Urothelium cell line (cell line): ENCODE data around the gene FAM199X.
A peak's percentile ranks its signal among the peaks of the same experiment; 100 is the strongest.

Source experiments
- DNase-seq: peaks from one replicate; pipeline ENCODE4 v3.0.0; 2011; ENCODE audit warnings: low spot score, mixed read lengths
- FAIRE-seq: peaks from 2 replicates; lab custom pipeline; 2011; peaks lifted over from hg19 to GRCh38; lab: Jason Lieb, UNC

Gene FAM199X

DNA sequence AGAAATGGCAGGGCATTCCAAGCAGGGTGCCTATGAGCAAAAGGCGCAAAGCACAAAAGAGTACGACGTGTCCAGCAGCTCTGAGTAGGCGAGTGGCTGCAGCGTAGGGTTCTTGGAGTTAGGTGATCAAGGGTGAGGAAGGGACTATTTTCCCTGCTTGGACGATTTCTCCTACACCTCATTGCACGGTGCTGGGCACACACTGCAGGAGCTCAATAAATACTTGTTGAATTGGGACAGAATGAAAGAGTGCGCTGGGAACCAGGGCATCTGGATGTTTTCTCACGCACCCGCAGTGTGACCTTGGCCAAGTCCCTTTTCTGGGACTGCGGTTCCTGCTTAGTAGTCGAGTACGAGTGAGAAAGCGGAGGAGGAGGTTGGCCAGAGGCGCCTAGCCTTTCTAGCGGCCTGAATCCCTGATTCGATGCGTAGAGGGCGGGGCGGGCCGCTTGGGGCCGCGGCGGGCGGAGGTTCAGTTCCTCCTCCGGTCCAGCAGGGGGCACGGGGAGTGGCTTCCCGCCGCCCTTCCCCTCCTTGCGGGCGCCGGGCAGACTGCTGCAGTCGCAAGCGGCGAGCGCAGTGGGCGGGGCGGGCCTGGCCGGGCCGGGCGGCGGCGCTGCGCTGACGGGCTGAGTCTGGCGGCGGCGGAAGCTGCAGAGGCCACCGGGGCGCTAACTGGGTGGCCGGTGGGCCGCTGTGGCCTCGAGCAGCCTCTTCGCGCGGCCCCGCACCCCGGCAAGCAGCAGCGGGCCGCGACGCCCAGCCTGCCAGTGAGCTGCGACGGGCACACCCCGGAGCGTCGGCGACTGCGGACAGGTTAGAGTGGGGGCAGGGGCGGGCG lies at the start of gene FAM199X:
FAM199X (plus strand) TSS at position 560 of the 841 bp plus-strand sequence. CDS start 333 bp downstream, outside the sequence.
- FAIRE-seq, result no peak
- DNase-seq, result peak; percentile 82

DNA sequence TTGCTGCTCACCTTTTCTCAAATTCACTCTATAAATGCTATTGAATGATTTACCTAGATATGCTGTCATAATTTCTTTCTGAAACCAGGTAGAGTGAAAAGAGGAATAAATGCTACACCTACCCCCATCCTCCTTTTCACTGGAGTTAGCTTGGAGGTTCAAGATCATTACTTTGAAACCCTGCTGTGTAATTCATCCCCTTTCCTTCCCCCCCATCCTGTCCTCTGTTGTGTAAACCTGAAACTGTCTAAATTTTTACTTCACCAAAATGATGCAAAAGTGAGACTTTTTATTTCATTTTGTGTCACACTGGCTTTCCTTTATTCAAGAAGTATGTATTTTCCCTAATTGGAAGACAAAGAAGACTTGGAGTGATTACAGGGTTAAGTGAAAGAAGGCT lies 48.5 kb upstream of the FAM199X start:
- no peak for FAIRE-seq

DNA sequence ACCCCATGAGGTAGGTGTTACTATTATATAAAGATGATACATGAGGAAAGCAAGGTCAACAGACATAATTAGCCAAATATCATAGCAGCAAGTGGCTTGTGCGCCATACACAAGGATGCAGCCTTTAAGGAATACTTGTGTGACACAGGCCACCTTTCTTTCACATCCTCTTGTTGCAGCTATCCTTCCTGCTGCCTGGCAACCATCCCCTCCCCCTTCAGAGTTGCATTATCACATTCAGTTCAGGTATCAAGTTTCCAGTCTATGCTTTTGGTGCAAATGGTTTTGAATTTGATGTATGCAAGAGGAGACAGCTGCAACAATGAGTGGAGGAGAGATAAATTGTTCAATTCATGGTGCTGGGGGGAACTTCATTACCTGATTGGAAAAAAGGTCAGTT lies 47.5 kb upstream of the FAM199X start:
- DNase-seq (no peak), FAIRE-seq (no peak)

More for the DNA sequence above, 48.5 kb upstream of the FAM199X start:
- DNase-seq, result no peak

DNA sequence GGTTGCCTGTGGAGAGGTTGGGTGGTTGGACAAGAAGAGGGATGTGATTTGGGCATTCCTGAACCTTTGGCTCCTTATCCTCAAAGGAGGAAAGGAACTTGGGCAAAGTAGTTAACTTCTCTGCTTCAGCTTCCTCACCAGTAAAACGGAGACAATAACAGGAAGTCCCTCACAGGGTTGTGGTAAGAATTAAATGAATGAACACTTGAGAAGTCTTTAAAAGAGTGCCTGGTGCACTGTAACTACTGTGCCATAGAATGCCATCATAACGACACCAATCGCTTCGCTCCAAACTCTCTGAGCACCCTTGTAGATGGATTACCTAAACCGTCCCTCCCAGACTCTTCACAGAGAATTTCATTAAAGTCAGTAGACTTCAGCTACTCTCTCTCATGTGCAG lies 43.4 kb upstream of the FAM199X start:
- no peak for FAIRE-seq
- no peak for DNase-seq

DNA sequence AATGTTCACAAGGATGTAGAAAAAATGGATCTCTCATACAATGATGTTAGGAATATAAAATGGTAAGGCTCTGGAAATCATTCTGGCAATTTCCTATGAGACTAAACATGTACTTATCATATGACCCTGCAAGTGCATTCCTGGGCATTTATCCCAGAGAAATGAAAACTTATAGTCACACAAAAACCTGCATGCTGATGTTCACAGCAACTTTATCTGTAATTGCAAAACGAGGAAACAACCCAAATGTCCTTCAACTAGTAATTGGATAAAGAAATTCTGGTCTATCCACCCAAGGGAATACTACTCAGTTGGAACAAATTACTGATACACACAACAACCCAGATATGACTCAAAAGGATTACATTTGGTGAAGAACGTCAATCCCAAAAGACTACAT lies 39.4 kb upstream of the FAM199X start:
- FAIRE-seq (no peak), DNase-seq (no peak)

DNA sequence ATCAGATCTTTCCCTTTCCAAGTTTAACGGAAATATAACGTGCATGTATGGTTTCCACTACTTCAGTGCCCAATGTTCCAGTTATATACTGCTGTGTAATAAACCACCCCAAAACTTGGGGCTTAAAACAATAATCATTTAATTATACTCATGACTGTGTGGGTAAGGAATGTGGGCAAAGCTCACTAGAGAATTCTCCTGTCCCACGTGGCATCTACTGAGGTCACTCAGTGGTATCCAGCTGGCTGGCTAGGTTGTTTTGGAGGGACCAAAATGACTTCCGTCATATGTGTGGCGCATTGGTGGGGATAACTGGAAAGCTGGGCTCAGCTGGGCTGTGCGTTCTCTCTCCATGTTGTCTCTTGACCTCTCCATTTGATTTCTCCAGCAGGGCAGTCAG lies 35.4 kb upstream of the FAM199X start:
- DNase-seq (no peak), FAIRE-seq (no peak)

DNA sequence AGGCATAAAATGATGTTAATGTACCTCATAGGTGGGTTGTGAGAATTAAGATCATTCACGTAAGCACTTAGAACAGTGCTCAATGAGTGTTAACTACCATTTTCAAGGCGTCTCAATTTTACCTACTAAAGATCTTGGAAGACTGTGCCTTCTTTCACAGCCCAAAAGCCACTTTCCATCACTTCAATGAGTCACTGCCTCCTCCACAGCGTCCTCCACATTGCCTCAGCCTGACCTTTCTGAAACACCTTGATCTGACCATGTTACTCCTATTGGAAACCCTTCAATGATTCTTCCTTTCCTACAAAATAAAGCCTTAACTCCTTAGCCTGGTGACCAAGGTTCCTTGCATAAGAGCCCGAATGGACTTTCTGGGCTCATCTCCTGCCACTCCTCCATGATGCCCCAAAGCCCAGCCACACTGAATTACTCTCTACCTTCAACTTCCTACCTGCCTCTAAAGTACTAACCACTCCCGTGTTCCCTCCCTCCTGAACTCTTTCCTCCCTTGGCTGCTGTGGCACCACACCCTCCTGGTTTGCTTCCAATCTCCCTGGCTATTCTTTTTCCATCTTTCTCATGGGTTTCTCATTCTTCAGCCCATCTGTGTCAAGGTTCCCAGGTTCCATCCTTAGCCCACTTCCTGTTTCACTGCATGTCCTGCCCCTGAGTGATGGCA lies 31.5 kb upstream of the FAM199X start:
- DNase-seq (no peak), FAIRE-seq (no peak)

DNA sequence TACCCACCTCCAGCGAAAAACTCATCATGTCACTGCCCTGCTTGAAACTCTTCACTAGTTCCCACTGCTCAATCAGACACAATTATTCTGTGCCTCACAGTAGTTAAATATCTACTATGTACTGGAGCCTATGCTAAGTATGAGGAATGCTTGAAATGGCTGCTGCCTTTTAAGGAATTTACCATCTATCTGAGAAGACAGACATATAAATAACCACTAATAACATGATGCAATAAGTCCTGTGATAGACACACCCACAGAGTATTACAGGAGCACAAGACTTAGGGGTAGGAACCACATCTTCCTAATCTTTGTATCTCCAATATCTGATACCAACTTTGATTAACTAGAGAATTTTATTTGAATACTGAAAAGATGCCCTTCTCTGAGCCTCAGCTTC lies 30.6 kb upstream of the FAM199X start:
- FAIRE-seq, result no peak
- no peak for DNase-seq

DNA sequence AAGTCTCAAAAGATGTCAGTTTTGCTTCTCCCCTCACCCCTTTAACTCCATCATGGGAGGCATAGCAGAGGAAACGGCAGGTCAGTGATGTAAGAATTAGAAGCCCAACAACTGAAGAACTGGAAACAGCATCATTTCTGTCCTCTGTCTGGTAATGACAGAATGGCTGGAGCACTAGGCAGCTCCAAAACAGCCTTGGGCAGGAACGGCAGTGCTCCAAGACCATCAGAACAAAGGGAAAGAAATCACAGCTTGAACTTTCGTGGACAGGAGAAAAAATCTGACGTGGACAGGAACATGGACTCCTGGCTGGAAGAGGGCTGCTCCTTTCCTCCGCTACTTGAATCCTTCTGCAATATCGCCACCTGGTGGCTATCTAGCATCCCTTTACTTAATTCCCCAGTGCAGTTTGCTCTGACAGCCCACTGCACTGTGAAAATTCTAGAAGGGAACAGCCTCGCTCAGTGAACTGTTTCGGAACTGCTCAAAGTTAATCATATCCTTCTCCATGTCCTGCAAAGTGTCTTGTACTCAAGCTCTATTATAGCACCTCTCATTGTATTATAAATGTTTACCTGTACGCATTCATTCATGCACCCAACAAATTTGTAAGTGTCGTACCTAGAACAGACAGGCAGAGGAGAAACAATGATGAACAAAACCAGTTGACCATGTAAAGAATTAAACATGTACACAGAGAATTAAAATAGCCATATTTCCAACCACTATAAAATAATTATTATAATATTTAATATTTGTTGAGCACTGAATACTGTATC lies 29.8 kb upstream of the FAM199X start:
- FAIRE-seq, result no peak
- peak; percentile 52 for DNase-seq

DNA sequence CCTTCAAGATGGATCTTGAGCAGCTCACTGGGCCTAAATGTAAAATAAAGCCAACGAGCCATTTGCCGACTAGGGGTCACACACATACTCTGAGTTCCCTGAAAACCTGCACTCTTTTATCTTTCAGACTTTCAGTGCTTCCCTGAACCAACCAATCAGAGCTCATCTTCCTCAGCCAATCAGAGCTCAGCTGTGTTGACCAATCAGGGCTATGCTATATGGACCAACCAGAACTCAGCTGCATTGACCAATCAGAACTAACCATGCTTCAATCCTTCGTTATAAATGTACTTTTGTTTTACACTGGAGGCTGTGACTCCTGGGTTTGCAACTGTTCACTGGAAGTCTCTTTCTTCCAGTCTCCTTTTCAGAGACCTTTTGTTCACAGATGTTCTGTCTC lies 28.8 kb upstream of the FAM199X start:
- FAIRE-seq (no peak), DNase-seq (no peak)

DNA sequence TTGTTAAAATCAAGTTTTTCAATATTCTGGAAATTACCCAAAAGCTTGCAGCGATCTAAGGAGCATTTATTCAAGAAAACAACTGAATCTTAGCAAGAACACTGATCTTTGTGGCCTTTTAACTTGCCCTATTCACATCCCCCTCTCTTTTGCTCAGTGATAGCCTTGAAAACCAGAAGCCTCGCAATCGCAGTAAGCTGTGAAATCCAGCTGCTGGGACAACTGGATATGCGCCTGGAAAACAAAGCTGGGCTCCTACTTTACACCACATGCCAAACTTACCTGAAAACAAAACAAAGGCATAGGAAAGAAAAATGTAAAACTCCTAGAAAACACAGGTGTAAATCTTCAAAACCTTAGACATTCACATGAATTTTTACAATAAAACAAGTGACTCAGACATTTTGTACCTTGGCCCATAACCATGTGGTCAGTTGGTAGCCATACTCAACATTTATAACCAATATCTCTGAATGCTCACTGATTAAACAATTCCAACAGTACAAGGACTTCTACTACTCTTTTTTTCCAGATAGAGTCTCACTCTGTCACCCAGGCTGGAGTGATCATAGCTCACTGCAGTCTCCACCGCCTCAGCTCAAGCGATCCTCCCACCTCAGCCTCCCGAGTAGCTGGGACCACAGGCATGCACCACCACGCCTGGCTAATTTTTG lies 25.0 kb upstream of the FAM199X start:
- DNase-seq (no peak), FAIRE-seq (no peak)

DNA sequence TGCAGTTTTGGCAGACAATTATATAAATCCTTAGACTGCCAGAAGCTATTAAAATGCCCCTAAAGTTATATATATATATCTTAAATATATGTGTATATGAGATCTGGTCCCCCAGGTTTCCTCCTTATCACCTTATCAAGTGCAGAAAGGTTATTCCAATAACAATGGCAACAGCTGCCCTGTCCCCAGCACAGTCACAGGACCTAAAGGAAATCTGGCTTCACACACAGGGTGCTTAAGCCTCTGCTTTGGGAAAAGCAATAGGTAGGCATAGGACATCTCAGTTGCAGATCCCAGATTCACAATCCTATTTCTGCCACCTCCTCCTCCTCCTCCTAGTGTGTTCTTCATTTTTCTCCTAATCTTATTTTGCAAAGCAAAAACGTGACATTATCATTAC lies 15.2 kb upstream of the FAM199X start:
- no peak for DNase-seq
- no peak for FAIRE-seq

DNA sequence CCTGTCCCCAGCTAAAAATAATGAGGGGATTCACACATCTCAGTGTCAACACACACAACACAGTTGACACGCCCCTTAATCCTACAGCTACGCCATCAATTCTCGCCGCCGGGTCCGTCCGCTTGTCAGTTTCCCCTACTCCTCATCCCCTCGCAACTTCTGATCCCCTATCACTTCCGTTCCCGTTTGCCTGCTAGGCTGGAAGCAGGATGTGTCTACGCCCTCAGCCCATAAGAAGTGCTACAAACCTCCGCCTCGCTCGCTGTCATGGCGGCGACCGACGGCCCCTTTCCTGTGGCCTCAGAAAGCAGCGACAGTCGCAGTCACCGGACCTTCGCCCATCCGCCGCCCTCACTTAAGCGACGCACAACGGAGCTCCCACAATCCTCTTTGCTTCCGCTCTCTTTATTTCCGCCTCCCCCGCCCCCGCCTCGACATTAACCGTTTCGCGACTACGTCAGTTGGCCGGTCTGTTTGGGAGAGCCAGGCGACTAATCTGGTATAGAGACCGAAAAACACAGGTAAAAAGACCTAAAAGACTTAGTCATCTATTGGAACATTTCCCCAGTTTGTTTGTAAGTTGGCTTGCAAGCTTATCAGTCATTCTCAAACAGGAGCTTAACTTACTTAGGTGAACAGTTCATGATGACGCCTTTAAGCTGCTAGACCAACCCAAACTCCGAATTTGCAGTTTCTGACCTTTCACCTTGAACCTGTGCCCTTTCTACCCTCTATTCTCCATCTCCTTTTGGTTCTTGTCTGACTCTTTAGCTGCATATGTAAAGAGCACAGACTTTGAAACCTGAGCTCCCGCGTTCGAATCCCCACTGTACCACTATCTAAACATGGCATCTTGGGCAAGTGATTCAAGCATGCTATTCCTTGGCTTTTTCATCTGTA lies 9.4 kb upstream of the FAM199X start, which contains the start of gene SLC25A53:
SLC25A53 (minus strand) TSS at position 380 of the 900 bp plus-strand sequence. CDS start 51,752 bp downstream, outside the sequence.
- peak; percentile 58 for DNase-seq
- FAIRE-seq, result no peak

DNA sequence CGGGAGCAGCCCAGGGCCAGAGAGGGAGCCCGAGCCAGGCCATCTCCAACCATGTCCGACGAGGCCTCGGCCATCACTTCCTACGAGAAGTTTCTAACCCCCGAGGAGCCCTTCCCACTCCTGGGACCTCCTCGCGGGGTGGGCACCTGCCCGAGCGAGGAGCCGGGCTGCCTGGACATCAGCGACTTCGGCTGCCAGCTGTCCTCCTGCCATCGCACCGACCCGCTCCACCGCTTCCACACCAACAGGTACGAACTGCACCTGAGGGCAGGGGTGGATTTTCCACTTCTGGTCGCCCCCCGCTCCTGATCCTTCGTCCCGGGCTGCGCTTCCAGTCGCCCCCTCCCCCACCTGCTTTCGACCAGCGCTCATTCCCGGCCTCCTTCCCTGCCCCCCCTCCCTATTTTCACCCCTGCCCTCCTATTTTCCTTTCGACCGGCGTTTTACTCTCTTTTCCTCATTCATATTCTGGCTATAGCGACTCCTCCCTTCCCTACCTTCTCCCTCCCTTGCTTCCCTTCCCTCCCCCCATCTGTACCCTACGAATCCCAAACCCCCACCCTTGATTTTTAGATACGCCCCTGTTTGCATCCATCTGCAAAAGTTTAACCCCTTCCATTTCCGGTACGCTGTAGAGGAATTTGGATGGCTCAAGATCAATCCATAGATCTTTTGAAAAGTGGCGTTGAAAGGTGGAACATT lies 633 bp downstream of the FAM199X start:
- no peak for FAIRE-seq
- no peak for DNase-seq

DNA sequence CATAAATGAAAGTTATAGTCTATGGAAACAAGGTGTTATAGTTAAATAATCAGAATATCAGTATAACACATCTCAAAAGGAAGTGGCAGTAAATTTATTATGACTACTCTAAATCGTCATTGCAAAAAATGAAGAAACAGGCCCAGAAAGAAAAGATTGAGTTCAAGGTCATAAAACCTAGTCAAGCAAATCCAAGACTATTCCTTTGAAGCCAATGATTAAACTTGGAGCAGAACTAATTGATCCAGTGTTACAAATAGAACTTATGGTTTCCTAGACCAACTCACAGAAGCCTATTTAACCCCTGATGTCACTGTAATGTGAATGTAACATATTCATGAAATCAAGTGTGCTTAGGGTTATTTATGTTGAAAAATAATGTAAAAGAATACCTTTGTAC lies 1.9 kb downstream of the FAM199X start:
- no peak for FAIRE-seq
- DNase-seq, result no peak

DNA sequence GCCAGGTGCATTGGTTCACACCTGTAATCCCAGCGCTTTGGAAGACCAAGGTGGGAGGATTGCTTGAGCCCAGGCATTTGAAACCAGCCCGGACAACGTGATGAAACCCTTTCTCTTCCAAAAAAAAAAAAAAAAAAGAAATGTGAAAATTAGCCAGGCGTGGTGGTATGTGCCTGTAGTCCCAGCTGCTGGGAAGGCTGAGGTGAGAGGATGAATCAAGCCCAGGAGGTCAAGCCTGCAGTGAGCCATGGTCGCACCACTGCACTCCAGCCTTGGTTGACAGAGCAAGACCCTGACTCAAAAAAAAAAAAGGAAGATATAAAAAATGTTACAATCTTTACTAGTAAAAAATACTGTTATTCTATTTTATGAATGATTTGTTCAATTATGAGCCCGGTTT lies 5.9 kb downstream of the FAM199X start:
- no peak for DNase-seq
- FAIRE-seq, result no peak

DNA sequence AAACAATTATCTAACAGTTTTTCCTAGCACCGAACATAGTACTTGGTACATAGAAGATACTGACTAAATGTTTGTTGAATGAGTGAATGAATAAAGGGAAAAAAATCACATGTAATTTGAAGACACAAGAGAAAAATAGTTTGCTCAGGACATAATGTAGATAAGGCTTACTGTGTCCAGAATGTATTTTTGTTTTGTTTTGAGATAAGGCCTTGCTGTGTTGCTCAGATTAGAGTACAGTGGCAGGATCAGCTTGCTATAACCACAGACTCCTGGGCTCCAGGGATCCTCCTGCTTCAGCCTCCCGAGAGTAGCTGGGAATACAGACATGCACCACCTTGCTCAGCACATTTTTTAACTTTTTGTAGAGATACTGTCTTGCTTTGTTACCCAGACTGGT lies 6.5 kb downstream of the FAM199X start:
- no peak for FAIRE-seq
- no peak for DNase-seq

DNA sequence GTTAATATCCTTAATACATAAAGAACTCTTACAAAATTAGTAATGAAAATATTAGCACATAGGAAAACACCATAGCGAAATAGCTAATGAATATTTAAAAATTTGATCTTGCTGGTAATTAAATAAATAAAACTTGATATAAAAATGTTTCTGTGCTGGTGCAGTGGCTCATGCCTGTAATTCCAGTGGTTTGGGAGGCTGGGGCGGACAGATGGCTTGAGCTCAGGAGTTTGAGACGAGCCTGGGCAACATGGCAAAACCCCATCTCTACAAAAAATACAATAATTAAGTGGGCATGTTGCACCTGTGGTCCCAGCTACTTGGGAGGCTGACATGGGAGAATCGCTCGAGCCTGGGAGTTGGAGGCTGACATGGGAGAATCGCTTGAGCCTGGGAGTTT lies 7.6 kb downstream of the FAM199X start:
- FAIRE-seq (no peak), DNase-seq (no peak)

DNA sequence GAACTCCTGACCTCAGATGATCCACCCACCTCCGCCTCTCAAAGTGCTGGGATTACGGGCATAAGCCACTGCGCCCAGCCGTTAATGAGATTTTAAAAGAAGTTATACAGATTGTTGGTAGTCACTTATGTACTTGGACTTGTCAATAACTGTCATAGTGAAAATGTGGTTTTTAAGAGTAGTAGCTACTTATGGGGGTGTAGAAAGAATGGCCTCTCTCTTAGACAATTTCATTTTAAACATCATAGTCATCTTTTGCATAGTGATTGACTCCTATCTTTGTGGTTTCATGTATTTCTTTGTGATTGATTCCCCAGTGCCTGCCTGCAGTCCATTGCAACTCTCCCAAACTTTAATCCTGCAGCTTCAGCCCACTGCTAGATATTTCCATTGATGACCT lies 17.4 kb downstream of the FAM199X start:
- no peak for FAIRE-seq

More for the DNA sequence above, 17.4 kb downstream of the FAM199X start:
- DNase-seq, result no peak
